Measurements from ENCODE around the gene NRXN2.

NRXN2 gene

GRCh38 chr11:64723117-64723906 lies at the start of gene NRXN2:
Gene NRXN2 (minus strand): TSS chr11:64723197. CDS start chr11:64713699, 9,498 bp downstream.
- no peak for TF ChIP-seq Cebpa-rat (IDR thresholded peaks at IDR 0.05)
- Histone ChIP-seq H3K27ac (peak within 1 kb of the TSS; percentile 95), H3K9ac (peak within 1 kb of the TSS; percentile 93), H3K4me2 (peak within 1 kb of the TSS; percentile 99), H3K36me3 (peaks cover 21% of the 10 kb centered on the region), H3K27me3 (peaks cover 27% of the 10 kb centered on the region), H4K20me1 (peaks cover 10% of the 10 kb centered on the region; the same call in 1 of the 2 replicates), H3K4me3 (peak within 1 kb of the TSS; percentile 77), H3K9me3 (no peaks in the 10 kb centered on the region), H3K4me1 (peaks cover 35% of the 10 kb centered on the region)

GRCh38 chr11:64772303-64773018 lies 49.5 kb upstream of the NRXN2 start:
- Histone ChIP-seq H3K4me3 (peak overlapping the region; percentile 43), H4K20me1 (peaks cover 100% of the 10 kb centered on the region)

GRCh38 chr11:64771861-64772260 lies 48.9 kb upstream of the NRXN2 start:
- H3K4me1 ChIP-seq, result peaks cover 100% of the 10 kb centered on the region
- peak overlapping the region; percentile 61; the same call in 1 of the 2 replicates for H3K9ac ChIP-seq

More at GRCh38 chr11:64772303-64773018, 49.5 kb upstream of the NRXN2 start:
- Histone ChIP-seq H3K4me2 (peak overlapping the region; percentile 100), H3K9ac (peak overlapping the region; percentile 61), H3K36me3 (peaks cover 100% of the 10 kb centered on the region), H3K27me3 (no peaks in the 10 kb centered on the region), H3K27ac (peak overlapping the region; percentile 60), H3K9me3 (no peaks in the 10 kb centered on the region), H3K4me1 (peaks cover 97% of the 10 kb centered on the region)
- no peak for TF ChIP-seq Cebpa-rat (IDR thresholded peaks at IDR 0.05)

GRCh38 chr11:64770120-64770519 lies 47.1 kb upstream of the NRXN2 start:
- Histone ChIP-seq H3K9me3 (no peaks in the 10 kb centered on the region), H3K4me1 (peaks cover 98% of the 10 kb centered on the region), H3K27ac (no peak overlapping the region), H3K27me3 (no peaks in the 10 kb centered on the region), H3K4me2 (no peak overlapping the region), H3K9ac (no peak overlapping the region), H4K20me1 (peaks cover 100% of the 10 kb centered on the region), H3K36me3 (peaks cover 99% of the 10 kb centered on the region), H3K4me3 (no peak overlapping the region)
- no peak for TF ChIP-seq Cebpa-rat (IDR thresholded peaks at IDR 0.05)

More at GRCh38 chr11:64771861-64772260, 48.9 kb upstream of the NRXN2 start:
- no peak for TF ChIP-seq Cebpa-rat (IDR thresholded peaks at IDR 0.05)
- Histone ChIP-seq H3K27me3 (no peaks in the 10 kb centered on the region), H3K4me2 (peak overlapping the region; percentile 100), H3K9me3 (no peaks in the 10 kb centered on the region), H3K4me3 (peak overlapping the region; percentile 43; the same call in 1 of the 2 replicates), H3K27ac (peak overlapping the region; percentile 60), H3K36me3 (peaks cover 100% of the 10 kb centered on the region), H4K20me1 (peaks cover 100% of the 10 kb centered on the region)

- Histone ChIP-seq H3K9ac (peak overlapping the region; percentile 39; the same call in 1 of the 2 replicates), H3K4me3 (no peak overlapping the region), H3K27me3 (no peaks in the 10 kb centered on the region), H3K36me3 (peaks cover 99% of the 10 kb centered on the region), H3K27ac (0 out of 2 replicates have a peak overlapping the region, but pooled peaks have one; percentile 23), H3K9me3 (no peaks in the 10 kb centered on the region), H3K4me2 (peak overlapping the region; percentile 40; the same call in 1 of the 2 replicates), H3K4me1 (peaks cover 98% of the 10 kb centered on the region), H4K20me1 (peaks cover 100% of the 10 kb centered on the region)
- TF ChIP-seq Cebpa-rat (IDR thresholded peaks at IDR 0.05), result no peak
Observed at GRCh38 chr11:64769283-64769682, 46.3 kb upstream of the NRXN2 start.

DNA sequence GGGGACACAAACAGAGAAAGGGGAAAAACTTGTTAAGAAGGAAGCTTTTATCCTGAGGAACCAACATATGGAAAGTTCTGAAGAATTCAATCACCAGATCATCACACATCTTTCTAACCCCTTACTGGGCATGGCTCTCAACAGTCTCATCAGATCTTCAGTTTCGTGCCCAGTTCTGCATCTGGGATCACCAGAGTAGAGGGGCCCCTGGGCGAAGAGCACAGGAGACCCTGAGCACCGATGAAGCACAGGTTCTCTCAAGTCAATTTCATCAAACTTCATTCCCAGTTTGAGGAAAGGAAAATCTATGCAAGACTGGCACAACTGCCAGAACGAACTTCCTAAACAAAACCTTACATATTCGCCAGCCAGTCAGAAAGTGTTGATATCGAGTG lies 45.3 kb upstream of the NRXN2 start:
- Histone ChIP-seq H3K9me3 (no peaks in the 10 kb centered on the region), H3K4me3 (no peak overlapping the region), H4K20me1 (peaks cover 100% of the 10 kb centered on the region), H3K36me3 (peaks cover 99% of the 10 kb centered on the region), H3K9ac (0 out of 2 replicates have a peak overlapping the region, but pooled peaks have one; percentile 4), H3K27ac (no peak overlapping the region), H3K27me3 (no peaks in the 10 kb centered on the region), H3K4me2 (peak overlapping the region; percentile 40), H3K4me1 (peaks cover 98% of the 10 kb centered on the region)
- TF ChIP-seq Cebpa-rat (IDR thresholded peaks at IDR 0.05), result no peak

- H3K4me2 ChIP-seq, result peak overlapping the region; percentile 40
- peak overlapping the region; percentile 59; the same call in 1 of the 2 replicates for H3K27ac ChIP-seq
- H3K9ac ChIP-seq, result peak overlapping the region; percentile 40; the same call in 1 of the 2 replicates
- H3K4me1 ChIP-seq, result peaks cover 98% of the 10 kb centered on the region
- peaks cover 99% of the 10 kb centered on the region for H3K36me3 ChIP-seq
- H4K20me1 ChIP-seq, result peaks cover 100% of the 10 kb centered on the region
- H3K9me3 ChIP-seq, result no peaks in the 10 kb centered on the region
- H3K27me3 ChIP-seq, result no peaks in the 10 kb centered on the region
- no peak overlapping the region for H3K4me3 ChIP-seq
- TF ChIP-seq Cebpa-rat (IDR thresholded peaks at IDR 0.05), result no peak
Observed at GRCh38 chr11:64767344-64768299, 44.6 kb upstream of the NRXN2 start.

- peak overlapping the region; percentile 59; the same call in 1 of the 2 replicates for H3K27ac ChIP-seq
- no peaks in the 10 kb centered on the region for H3K27me3 ChIP-seq
- H3K9me3 ChIP-seq, result no peaks in the 10 kb centered on the region
- H3K4me3 ChIP-seq, result no peak overlapping the region
- peak overlapping the region; percentile 40 for H3K4me2 ChIP-seq
- H3K36me3 ChIP-seq, result peaks cover 99% of the 10 kb centered on the region
- H3K9ac ChIP-seq, result peak overlapping the region; percentile 40; the same call in 1 of the 2 replicates
- H4K20me1 ChIP-seq, result peaks cover 100% of the 10 kb centered on the region
- H3K4me1 ChIP-seq, result peaks cover 98% of the 10 kb centered on the region
- TF ChIP-seq Cebpa-rat (IDR thresholded peaks at IDR 0.05), result no peak
Observed at GRCh38 chr11:64766881-64767280, 43.9 kb upstream of the NRXN2 start.
